ENCODE measurements around the gene SH3RF2.

SH3RF2 gene

GRCh38 chr5:146042628-146043279, 106.4 kb downstream of the SH3RF2 start:
- Histone ChIP-seq H3K27me3 (no peaks in the 10 kb centered on the region), H3K9me3 (no peaks in the 10 kb centered on the region), H3K4me3 (ENCODE audit: low read depth in 1 of 2, low read length in 1 of 2) (no peak overlapping the region), H3K36me3 (no peaks in the 10 kb centered on the region), H3K27ac (no peak overlapping the region), H3K4me1 (ENCODE audit: control insufficient read depth in 1 of 2, insufficient read depth in 1 of 2, low read depth in 1 of 2, low read length in 1 of 2) (peaks cover 22 to 27% of the 10 kb centered on the region in 2 experiments)
- TF ChIP-seq CTCF (IDR thresholded peaks at IDR 0.05), result no peak

- no peak for TF ChIP-seq CTCF (IDR thresholded peaks at IDR 0.05)
- Histone ChIP-seq H3K4me3 (ENCODE audit: low read depth in 1 of 2, low read length in 1 of 2) (no peak overlapping the region), H3K36me3 (no peaks in the 10 kb centered on the region), H3K27me3 (no peaks in the 10 kb centered on the region), H3K27ac (no peak overlapping the region), H3K9me3 (no peaks in the 10 kb centered on the region), H3K4me1 (ENCODE audit: control insufficient read depth in 1 of 2, insufficient read depth in 1 of 2, low read depth in 1 of 2, low read length in 1 of 2) (peaks cover 22 to 26% of the 10 kb centered on the region in 2 experiments)
These were observed 107.3 kb downstream of the SH3RF2 start for GRCh38 chr5:146043722-146044121.

DNA sequence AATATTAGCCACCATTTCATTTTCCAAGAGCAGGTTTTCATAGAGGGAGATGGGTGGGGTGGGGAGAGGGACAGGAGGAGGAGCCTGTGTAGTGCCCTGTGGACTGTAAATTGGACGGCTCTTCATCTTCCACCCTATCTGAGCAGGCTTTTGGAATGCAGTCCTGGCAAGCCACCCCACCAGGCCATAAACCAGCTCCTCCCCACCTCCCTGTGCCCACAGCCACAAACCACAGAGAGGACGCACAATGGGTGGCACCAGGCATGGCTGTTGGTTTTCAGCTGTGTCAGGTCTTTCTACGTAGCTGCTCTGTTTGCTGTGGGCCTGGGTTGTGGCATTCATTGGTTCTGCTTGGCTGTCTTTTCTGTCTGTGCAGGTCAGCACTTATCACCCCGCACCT, 111.0 kb downstream of the SH3RF2 start:
- no peaks in the 10 kb centered on the region for H3K36me3 ChIP-seq
- no peak overlapping the region for H3K4me3 ChIP-seq (ENCODE audit: low read depth in 1 of 2, low read length in 1 of 2)
- H3K27ac ChIP-seq, result no peak overlapping the region
- H3K4me1 ChIP-seq (ENCODE audit: control insufficient read depth in 1 of 2, insufficient read depth in 1 of 2, low read depth in 1 of 2, low read length in 1 of 2), result no peaks in the 10 kb centered on the region
- no peak for TF ChIP-seq CTCF (IDR thresholded peaks at IDR 0.05)
- H3K9me3 ChIP-seq, result no peaks in the 10 kb centered on the region
- H3K27me3 ChIP-seq, result no peaks in the 10 kb centered on the region

DNA sequence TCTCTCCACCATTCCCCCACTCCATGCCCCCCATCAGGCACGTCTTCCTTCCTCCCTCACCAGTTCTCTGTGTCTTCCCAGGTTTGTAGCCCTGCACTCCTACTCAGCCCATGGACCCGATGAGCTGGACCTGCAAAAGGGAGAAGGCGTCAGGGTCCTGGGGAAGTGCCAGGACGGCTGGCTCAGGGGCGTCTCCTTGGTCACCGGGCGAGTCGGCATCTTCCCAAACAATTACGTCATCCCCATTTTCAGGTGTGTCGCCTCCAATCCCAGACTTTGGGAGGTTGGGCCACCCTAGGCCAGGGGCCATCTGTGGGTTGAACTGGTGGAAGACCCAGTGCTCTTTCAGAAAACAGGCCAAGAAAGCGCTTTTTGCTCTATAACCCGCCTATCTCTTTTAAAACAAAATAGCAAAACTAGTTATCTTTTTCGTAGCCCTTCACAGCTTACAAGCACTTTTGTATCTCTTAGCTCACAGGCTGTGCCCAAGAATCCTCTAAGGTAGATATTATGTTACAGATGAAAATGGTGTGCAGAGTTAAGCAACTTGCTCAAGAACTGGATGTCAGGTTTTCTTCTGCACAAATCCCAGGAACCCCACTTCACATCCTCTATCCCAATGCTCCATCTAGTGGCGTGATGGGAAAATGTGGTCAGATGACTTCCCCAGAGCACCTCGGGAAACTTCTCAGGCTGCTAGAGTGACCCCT, 112.8 kb downstream of the SH3RF2 start:
- Histone ChIP-seq H3K9me3 (no peaks in the 10 kb centered on the region), H3K27me3 (no peaks in the 10 kb centered on the region), H3K4me1 (ENCODE audit: control insufficient read depth in 1 of 2, insufficient read depth in 1 of 2, low read depth in 1 of 2, low read length in 1 of 2) (no peaks in the 10 kb centered on the region), H3K27ac (no peak overlapping the region), H3K4me3 (ENCODE audit: low read depth in 1 of 2, low read length in 1 of 2) (no peak overlapping the region), H3K36me3 (no peaks in the 10 kb centered on the region)
- TF ChIP-seq CTCF (IDR thresholded peaks at IDR 0.05), result peak; percentile 48

GRCh38 chr5:146049704-146050026, 113.3 kb downstream of the SH3RF2 start:
- Histone ChIP-seq H3K4me3 (ENCODE audit: low read depth in 1 of 2, low read length in 1 of 2) (no peak overlapping the region), H3K9me3 (no peaks in the 10 kb centered on the region), H3K27ac (no peak overlapping the region), H3K36me3 (no peaks in the 10 kb centered on the region), H3K4me1 (ENCODE audit: control insufficient read depth in 1 of 2, insufficient read depth in 1 of 2, low read depth in 1 of 2, low read length in 1 of 2) (no peaks in the 10 kb centered on the region), H3K27me3 (no peaks in the 10 kb centered on the region)
- TF ChIP-seq CTCF (IDR thresholded peaks at IDR 0.05), result no peak
